ENCODE data around the gene MTHFD2.
A peak's percentile ranks its signal among the peaks of the same experiment; 100 is the strongest.
"Not testable (repeated sequence)": the region's sequence is repeated elsewhere in the genome, so short reads cannot be mapped to it uniquely, and the experiment has no call there.

The MTHFD2 gene

GRCh38 chr2:74228772-74229171 lies 30.4 kb downstream of the MTHFD2 start:
- no peak for DNase-seq (ENCODE audit: low read depth in 3 of 3)

- DNase-seq (ENCODE audit: low read depth in 3 of 3) = not testable (repeated sequence)
Observed at GRCh38 chr2:74229865-74230264, 31.4 kb downstream of the MTHFD2 start.

GRCh38 chr2:74232426-74232825 lies 34.0 kb downstream of the MTHFD2 start:
- no peak for DNase-seq (ENCODE audit: low read depth in 3 of 3)

GRCh38 chr2:74233648-74234047 lies 35.2 kb downstream of the MTHFD2 start:
- DNase-seq (ENCODE audit: low read depth in 3 of 3) = no peak

GRCh38 chr2:74235041-74235440 lies 36.6 kb downstream of the MTHFD2 start:
- DNase-seq (ENCODE audit: low read depth in 3 of 3) = no peak

- DNase-seq (ENCODE audit: low read depth in 3 of 3) = no peak
Observed at GRCh38 chr2:74238879-74239278, 40.5 kb downstream of the MTHFD2 start.

- no peak for DNase-seq (ENCODE audit: low read depth in 3 of 3)
Observed at GRCh38 chr2:74239346-74239745, 40.9 kb downstream of the MTHFD2 start.

GRCh38 chr2:74242354-74243071 lies 44.1 kb downstream of the MTHFD2 start:
- no peak for DNase-seq (ENCODE audit: low read depth in 3 of 3)

- no peak for DNase-seq (ENCODE audit: low read depth in 3 of 3)
Observed at GRCh38 chr2:74244286-74244685, 45.9 kb downstream of the MTHFD2 start.

GRCh38 chr2:74246496-74247195 lies 48.2 kb downstream of the MTHFD2 start:
- DNase-seq (ENCODE audit: low read depth in 3 of 3) = no peak

- no peak for DNase-seq (ENCODE audit: low read depth in 3 of 3)
Observed at GRCh38 chr2:74249406-74250122, 51.1 kb downstream of the MTHFD2 start.

GRCh38 chr2:74250189-74250631 lies 51.8 kb downstream of the MTHFD2 start:
- DNase-seq (ENCODE audit: low read depth in 3 of 3) = peak; percentile 19 to 35 (median 22)

GRCh38 chr2:74252036-74252435 lies 53.6 kb downstream of the MTHFD2 start:
- no peak for DNase-seq (ENCODE audit: low read depth in 3 of 3)

- DNase-seq (ENCODE audit: low read depth in 3 of 3) = no peak
Observed at GRCh38 chr2:74252862-74253261, 54.4 kb downstream of the MTHFD2 start.

- no peak for DNase-seq (ENCODE audit: low read depth in 3 of 3)
Observed at GRCh38 chr2:74253306-74253970, 55.0 kb downstream of the MTHFD2 start.

GRCh38 chr2:74253971-74254310 lies 55.5 kb downstream of the MTHFD2 start:
- DNase-seq (ENCODE audit: low read depth in 3 of 3) = no peak

- no peak for DNase-seq (ENCODE audit: low read depth in 3 of 3)
Observed at GRCh38 chr2:74255660-74256213, 57.3 kb downstream of the MTHFD2 start.

- DNase-seq (ENCODE audit: low read depth in 3 of 3) = no peak
Observed at GRCh38 chr2:74259191-74259590, 60.8 kb downstream of the MTHFD2 start.

GRCh38 chr2:74259733-74260132 lies 61.3 kb downstream of the MTHFD2 start:
- no peak for DNase-seq (ENCODE audit: low read depth in 3 of 3)

- no peak for DNase-seq (ENCODE audit: low read depth in 3 of 3)
Observed at GRCh38 chr2:74260495-74260894, 62.1 kb downstream of the MTHFD2 start.

GRCh38 chr2:74261204-74261864 lies 62.9 kb downstream of the MTHFD2 start:
- no peak for DNase-seq (ENCODE audit: low read depth in 3 of 3)
